ENCODE results near the gene TCF21. TPM values are rescaled to one million over a fixed set of nuclear protein-coding genes. Genes with fewer than 3 reads are reported as not detected.

Gene TCF21
- 46.5 TPM for total RNA-seq
- long read RNA-seq, full-length matches to known transcripts = 63 of 74 reads
- long read RNA-seq, partial matches to known transcripts = 7 of 74 reads
- long read RNA-seq, other reads (novel, unspliced or antisense) = 4 of 74 reads

DNA sequence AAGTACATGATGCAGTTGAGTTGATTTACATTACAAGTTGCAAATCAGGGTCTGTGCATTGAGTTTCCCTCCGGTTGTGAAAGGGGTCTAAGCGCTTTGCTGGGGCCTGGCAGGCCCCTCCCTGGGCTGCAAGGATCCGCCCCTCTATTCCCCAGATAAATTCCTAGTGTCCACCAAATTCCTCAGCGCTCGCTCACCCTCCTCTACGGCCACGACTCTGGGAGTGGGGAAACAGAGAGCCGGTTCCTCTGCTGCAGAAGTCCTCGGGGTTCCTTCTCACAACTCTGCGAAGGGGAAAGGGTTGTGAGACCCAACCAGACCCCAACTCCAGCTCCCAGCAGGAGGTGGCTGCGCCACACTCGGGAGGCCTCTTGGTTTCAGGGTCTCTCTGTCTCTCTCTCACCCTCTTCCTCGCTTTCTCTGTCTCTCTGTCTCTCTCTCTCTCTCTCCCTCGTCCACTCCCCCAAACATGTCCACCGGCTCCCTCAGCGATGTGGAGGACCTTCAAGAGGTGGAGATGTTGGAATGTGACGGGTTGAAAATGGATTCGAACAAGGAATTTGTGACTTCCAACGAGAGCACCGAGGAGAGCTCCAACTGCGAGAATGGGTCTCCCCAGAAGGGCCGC is at the start of gene TCF21:
TSS of gene TCF21 (plus strand) at position 185 of the 628 bp plus-strand sequence. CDS start at position 470, 285 bp downstream.
- peak within 1 kb of the TSS; percentile 59 for H3K4me3 ChIP-seq
- DNase-seq (no peak), ATAC-seq (peak; percentile 73)
- TF ChIP-seq, protein P1, sequence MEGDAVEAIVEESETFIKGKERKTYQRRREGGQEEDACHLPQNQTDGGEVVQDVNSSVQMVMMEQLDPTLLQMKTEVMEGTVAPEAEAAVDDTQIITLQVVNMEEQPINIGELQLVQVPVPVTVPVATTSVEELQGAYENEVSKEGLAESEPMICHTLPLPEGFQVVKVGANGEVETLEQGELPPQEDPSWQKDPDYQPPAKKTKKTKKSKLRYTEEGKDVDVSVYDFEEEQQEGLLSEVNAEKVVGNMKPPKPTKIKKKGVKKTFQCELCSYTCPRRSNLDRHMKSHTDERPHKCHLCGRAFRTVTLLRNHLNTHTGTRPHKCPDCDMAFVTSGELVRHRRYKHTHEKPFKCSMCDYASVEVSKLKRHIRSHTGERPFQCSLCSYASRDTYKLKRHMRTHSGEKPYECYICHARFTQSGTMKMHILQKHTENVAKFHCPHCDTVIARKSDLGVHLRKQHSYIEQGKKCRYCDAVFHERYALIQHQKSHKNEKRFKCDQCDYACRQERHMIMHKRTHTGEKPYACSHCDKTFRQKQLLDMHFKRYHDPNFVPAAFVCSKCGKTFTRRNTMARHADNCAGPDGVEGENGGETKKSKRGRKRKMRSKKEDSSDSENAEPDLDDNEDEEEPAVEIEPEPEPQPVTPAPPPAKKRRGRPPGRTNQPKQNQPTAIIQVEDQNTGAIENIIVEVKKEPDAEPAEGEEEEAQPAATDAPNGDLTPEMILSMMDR (IDR thresholded peaks at IDR 0.05) = no peak
- intact Hi-C loops (cut with DNase I) = no loop called here
- H3K9me3 ChIP-seq = no peaks in the 10 kb centered on the region
- peak within 1 kb of the TSS; percentile 84 for H3K27ac ChIP-seq
- no peaks in the 10 kb centered on the region for H3K36me3 ChIP-seq
- H3K27me3 ChIP-seq (ENCODE audit: low read depth) = peaks cover 53% of the 10 kb centered on the region
- peaks cover 24% of the 10 kb centered on the region for H3K4me1 ChIP-seq

DNA sequence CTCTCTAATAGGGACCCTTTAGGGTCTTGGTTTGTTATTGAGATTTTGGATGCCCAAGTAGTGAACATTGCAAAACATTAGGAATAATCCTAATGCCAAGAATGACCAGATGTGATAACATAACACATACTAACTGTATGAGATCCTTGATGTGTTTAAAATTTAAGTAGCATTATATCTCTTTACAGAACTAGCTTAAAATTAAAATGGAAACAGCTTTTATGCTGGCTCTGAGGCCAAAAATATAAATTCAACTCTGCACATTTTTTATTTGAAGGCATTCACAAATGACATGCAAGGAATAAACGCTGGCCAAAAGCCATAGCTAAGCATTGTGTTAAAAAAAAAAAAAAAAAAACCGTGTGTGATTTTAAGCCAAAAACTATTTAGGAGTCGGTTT is 47.7 kb upstream of the TCF21 start:
- Histone ChIP-seq H3K27ac (no peak overlapping the region), H3K27me3 (ENCODE audit: low read depth) (no peaks in the 10 kb centered on the region), H3K9me3 (no peaks in the 10 kb centered on the region), H3K36me3 (no peaks in the 10 kb centered on the region), H3K4me1 (no peaks in the 10 kb centered on the region), H3K4me3 (no peak overlapping the region)
- intact Hi-C loops (cut with DNase I) = no loop called here
- ATAC-seq = no peak
- DNase-seq = no peak
- TF ChIP-seq, protein P1 (IDR thresholded peaks at IDR 0.05) = no peak

DNA sequence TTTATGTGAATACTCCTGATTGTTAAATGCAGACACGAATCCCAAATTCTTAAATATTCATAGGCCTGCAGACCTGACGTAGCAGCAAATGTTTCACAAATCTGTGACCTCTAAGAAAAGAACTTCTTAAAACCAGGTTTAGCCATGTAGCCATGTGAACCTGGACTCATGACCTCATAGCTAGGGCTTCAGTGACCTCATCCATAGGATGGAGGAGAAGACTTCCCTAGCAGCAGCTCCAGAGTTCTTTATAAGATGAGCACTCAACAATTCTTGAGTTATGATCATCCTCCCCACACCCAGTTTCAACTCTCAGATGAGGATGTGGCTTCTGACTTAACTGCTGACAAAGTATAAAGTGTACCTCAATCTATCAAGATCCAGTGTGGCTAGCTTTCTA is 45.8 kb upstream of the TCF21 start:
- H3K9me3 ChIP-seq = no peaks in the 10 kb centered on the region
- no peak overlapping the region for H3K27ac ChIP-seq
- no peaks in the 10 kb centered on the region for H3K4me1 ChIP-seq
- no peak overlapping the region for H3K4me3 ChIP-seq
- ATAC-seq = no peak
- intact Hi-C loops (cut with DNase I) = no loop called here
- TF ChIP-seq, protein P1 (IDR thresholded peaks at IDR 0.05) = no peak
- no peak for DNase-seq
- no peaks in the 10 kb centered on the region for H3K27me3 ChIP-seq (ENCODE audit: low read depth)
- no peaks in the 10 kb centered on the region for H3K36me3 ChIP-seq

DNA sequence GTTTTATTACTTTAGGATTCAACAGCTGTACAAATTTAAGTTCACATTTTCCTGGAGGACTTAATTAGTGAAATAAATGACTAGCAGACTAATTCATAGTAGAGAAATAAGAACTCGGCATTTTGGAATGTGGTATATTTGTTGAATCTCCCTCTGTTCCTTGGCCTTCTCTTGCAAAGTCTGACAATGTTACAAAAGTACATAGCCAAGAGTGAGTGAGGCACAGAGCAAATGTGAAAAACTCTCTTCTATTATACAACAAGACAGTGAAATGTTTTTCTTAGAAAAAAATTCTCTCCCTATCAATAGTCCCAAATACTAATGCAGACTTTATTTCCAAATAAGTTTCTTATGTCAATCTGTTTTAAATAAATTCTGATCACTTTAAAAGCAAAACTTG is 44.2 kb upstream of the TCF21 start:
- no peaks in the 10 kb centered on the region for H3K27me3 ChIP-seq (ENCODE audit: low read depth)
- H3K4me1 ChIP-seq = no peaks in the 10 kb centered on the region
- TF ChIP-seq, protein P1 (IDR thresholded peaks at IDR 0.05) = no peak
- no peaks in the 10 kb centered on the region for H3K36me3 ChIP-seq
- H3K4me3 ChIP-seq = no peak overlapping the region
- ATAC-seq = no peak
- no peak for DNase-seq
- no peak overlapping the region for H3K27ac ChIP-seq
- H3K9me3 ChIP-seq = no peaks in the 10 kb centered on the region
- intact Hi-C loops (cut with DNase I) = no loop called here

DNA sequence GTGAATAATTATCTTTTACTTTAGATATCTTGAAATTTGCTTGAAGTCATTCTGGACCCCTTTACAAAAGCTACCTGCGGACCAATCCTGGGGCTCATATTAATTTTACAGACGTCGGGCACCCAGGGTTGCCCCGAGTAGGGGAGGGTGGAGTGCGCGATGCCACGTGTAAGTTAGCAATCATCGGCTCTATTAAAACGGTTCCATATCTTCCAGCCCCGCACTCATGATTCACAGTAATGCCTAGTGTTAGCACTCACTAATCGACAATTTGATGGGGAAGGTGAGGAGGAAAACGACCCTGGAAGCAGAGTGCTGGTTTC is 34.9 kb upstream of the TCF21 start:
- Histone ChIP-seq H3K9me3 (peaks cover 2% of the 10 kb centered on the region), H3K27ac (no peak overlapping the region), H3K36me3 (no peaks in the 10 kb centered on the region), H3K4me1 (no peaks in the 10 kb centered on the region), H3K27me3 (ENCODE audit: low read depth) (peaks cover 36% of the 10 kb centered on the region), H3K4me3 (no peak overlapping the region)
- DNase-seq (no peak), ATAC-seq (no peak)
- intact Hi-C loops (cut with DNase I) = no loop called here
- TF ChIP-seq, protein P1 (IDR thresholded peaks at IDR 0.05) = no peak
